Stimulated activated naive CD4-positive, alpha-beta T cell (primary cell): ENCODE measurements around the gene NFIX.

ENCODE experiments used
- DNase-seq, 6 experiments: peaks; one replicate each; lab custom pipeline; 2025; lab: John Stamatoyannopoulos, UW

The NFIX gene

GRCh38 chr19:13007292-13008045, 12.2 kb downstream of the NFIX start:
- no peak for DNase-seq

GRCh38 chr19:13008926-13009787, 13.9 kb downstream of the NFIX start:
- DNase-seq = no peak

GRCh38 chr19:13010038-13010991, 15.0 kb downstream of the NFIX start:
- DNase-seq = no peak

- DNase-seq = no peak
These were observed 15.8 kb downstream of the NFIX start for GRCh38 chr19:13010992-13011652.

- DNase-seq = peak in 1 of 6 experiments; percentile 24
These were observed 16.5 kb downstream of the NFIX start for GRCh38 chr19:13011653-13012389.

- DNase-seq = no peak
These were observed 17.1 kb downstream of the NFIX start for GRCh38 chr19:13012390-13012689.

- DNase-seq = peak in 1 of 6 experiments; percentile 43
These were observed 17.7 kb downstream of the NFIX start for GRCh38 chr19:13012690-13013608.

GRCh38 chr19:13013649-13014048, 18.4 kb downstream of the NFIX start:
- no peak for DNase-seq

GRCh38 chr19:13014101-13014920, 19.0 kb downstream of the NFIX start:
- peak in 1 of 6 experiments; percentile 9 for DNase-seq

GRCh38 chr19:13014921-13015280, 19.6 kb downstream of the NFIX start:
- no peak for DNase-seq

- no peak for DNase-seq
These were observed 20.3 kb downstream of the NFIX start for GRCh38 chr19:13015361-13016223.

GRCh38 chr19:13016245-13016627, 21.0 kb downstream of the NFIX start:
- no peak for DNase-seq

- DNase-seq = no peak
These were observed 21.5 kb downstream of the NFIX start for GRCh38 chr19:13016628-13017305.

- DNase-seq = no peak
These were observed 22.2 kb downstream of the NFIX start for GRCh38 chr19:13017306-13018034.

- DNase-seq = no peak
These were observed 23.0 kb downstream of the NFIX start for GRCh38 chr19:13018035-13018914.

GRCh38 chr19:13019332-13019731, 24.1 kb downstream of the NFIX start:
- no peak for DNase-seq
